Activated CD8-positive, alpha-beta T cell treated with anti-CD3 and anti-CD28 coated beads for 36 hours (primary cell): ENCODE results near the gene CDH22. TPM values are rescaled to one million over a fixed set of nuclear protein-coding genes. Genes with fewer than 3 reads are reported as not detected.

Source experiments
- ATAC-seq: fragments of 200-7000 bp; cut with Tn5 transposase; one replicate; pipeline ENCODE4 v1.10.0; 2021; ENCODE audit warnings: mild to moderate bottlenecking, moderate library complexity
- CTCF ChIA-PET: fragments of 350-600 bp; sonication (Branson Sonifier 250); formaldehyde crosslinking; loops from one replicate; lab custom pipeline; 2021; ENCODE audit warnings: antibody characterized with exemption; lab: Charles Lee
- POLR2A ChIA-PET: fragments of 350-600 bp; sonication (Branson Sonifier 250); formaldehyde crosslinking; loops from one replicate; lab custom pipeline; 2021; ENCODE audit warnings: antibody characterized with exemption; lab: Charles Lee
- DNase-seq: peaks from one replicate; pipeline ENCODE4 v3.0.0-alpha.2; 2020
- H3K27ac Mint-ChIP-seq: one replicate; pipeline ENCODE4 v1.8.0; 2021; ENCODE audit warnings: mild to moderate bottlenecking, mixed read lengths
- H3K27me3 Mint-ChIP-seq: one replicate; pipeline ENCODE4 v1.8.0; 2021; ENCODE audit warnings: mixed read lengths
- H3K36me3 Mint-ChIP-seq: one replicate; pipeline ENCODE4 v1.8.0; 2021; ENCODE audit warnings: low read depth, mixed read lengths
- H3K4me1 Mint-ChIP-seq: one replicate; pipeline ENCODE4 v1.8.0; 2021; ENCODE audit warnings: low read depth, mixed read lengths
- H3K4me3 Mint-ChIP-seq: one replicate; pipeline ENCODE4 v1.8.0; 2021; ENCODE audit warnings: mild to moderate bottlenecking, moderate library complexity, mixed read lengths
- H3K9me3 Mint-ChIP-seq: one replicate; pipeline ENCODE4 v1.8.0; 2021; ENCODE audit warnings: mixed read lengths
- intact Hi-C: fragments of 100-400 bp; cut with micrococcal nuclease; formaldehyde crosslinking; loops from one replicate; pipeline ENCODE4 v1.10.0; 2022
- total RNA-seq, 2 experiments: library from RNA; stranded (reverse); gene quantifications; one replicate each; pipeline ENCODE4 v1.2.3, GENCODE V29; 2021
- TF ChIP-seq, protein P1 (sequence below): fragments of 200-600 bp; IDR thresholded peaks from one replicate; pipeline ENCODE4 v1.8.0; 2022; ENCODE audit warnings: antibody characterized with exemption, mild to moderate bottlenecking

Gene CDH22
- total RNA-seq, 2 experiments from 2014 or later, result not detected

DNA sequence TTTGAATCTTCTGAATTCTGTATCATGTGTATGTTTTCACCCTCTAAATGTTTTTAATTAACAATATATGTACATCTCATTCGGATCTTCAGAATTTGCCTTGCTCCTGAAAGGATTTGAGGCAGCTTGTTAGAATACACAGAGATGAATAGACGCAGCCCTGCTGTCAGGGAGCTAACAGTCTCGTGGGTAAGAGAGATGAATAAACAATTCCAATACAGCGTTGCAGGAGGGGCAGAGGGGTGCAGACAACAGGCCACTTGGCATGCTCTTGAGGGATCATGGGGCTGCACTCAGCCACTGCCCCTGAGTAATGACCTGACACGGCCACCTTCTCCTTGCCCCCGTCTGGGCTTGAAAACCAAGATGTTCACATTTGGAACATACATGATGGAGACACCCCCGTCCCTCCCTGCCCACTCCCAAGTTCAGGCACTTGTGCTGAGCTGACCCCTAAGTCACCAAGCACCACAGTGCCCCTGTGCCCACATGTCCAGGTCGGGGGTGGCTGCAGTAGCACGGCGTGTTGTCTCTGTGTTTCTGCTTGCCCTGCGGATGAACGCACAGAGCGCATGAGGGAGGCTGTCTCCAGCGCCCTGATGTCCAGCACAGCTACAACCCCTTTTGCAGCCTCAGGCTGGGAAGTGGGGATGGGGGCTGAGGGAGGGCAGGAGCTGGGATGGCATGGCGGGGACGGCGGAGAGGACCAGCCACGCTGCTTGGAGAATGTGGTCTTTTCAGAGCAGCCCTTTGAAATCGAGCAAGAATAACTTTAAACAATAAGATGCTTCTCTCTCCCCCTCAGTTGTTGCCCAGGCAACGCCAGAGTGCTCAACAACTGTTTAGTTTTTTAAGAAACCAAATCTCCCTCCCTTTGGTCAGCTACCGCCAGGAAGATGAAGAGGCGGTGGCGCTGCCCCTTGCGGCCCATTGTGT is 33.0 kb upstream of the CDH22 start:
- TF ChIP-seq, protein P1, sequence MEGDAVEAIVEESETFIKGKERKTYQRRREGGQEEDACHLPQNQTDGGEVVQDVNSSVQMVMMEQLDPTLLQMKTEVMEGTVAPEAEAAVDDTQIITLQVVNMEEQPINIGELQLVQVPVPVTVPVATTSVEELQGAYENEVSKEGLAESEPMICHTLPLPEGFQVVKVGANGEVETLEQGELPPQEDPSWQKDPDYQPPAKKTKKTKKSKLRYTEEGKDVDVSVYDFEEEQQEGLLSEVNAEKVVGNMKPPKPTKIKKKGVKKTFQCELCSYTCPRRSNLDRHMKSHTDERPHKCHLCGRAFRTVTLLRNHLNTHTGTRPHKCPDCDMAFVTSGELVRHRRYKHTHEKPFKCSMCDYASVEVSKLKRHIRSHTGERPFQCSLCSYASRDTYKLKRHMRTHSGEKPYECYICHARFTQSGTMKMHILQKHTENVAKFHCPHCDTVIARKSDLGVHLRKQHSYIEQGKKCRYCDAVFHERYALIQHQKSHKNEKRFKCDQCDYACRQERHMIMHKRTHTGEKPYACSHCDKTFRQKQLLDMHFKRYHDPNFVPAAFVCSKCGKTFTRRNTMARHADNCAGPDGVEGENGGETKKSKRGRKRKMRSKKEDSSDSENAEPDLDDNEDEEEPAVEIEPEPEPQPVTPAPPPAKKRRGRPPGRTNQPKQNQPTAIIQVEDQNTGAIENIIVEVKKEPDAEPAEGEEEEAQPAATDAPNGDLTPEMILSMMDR, result no peak
- DNase-seq (no peak), ATAC-seq (no peak)
- peaks cover 16% of the 10 kb centered on the region for H3K4me1 Mint-ChIP-seq
- H3K27ac Mint-ChIP-seq, result no peak overlapping the region
- intact Hi-C loops, result no loop called here
- POLR2A ChIA-PET, result interaction anchor here (1.3 kb wide), 1 partner anchor 22 kb away, joined by 3 read pairs; no protein-coding TSS in a partner anchor
- CTCF ChIA-PET, result interaction anchor here (1.2 kb wide), 1 partner anchor 84 kb away, joined by 3 read pairs; no protein-coding TSS in a partner anchor
- no peak overlapping the region for H3K4me3 Mint-ChIP-seq
- no peaks in the 10 kb centered on the region for H3K9me3 Mint-ChIP-seq
- peaks cover 4% of the 10 kb centered on the region for H3K27me3 Mint-ChIP-seq
- H3K36me3 Mint-ChIP-seq, result peaks cover 4% of the 10 kb centered on the region

DNA sequence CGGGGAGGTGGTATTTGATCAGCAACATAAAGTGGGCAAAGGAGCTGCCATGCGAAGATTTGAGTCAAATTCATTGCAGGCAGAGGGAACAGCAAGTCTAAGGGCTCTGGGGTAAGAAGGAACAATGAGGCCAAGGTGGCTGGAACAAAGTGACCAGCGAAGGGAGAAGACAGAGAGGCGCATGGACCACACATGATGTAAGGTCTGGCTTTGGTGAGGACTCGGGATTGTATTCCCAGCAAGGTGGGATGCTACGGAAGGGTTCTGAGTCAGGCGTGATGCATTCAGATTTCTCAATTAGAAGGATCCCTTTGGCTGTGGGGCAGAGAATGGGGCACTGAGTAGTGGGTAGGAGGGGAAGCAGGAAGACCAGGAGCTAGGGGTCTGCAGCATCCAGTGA is 30.7 kb upstream of the CDH22 start:
- TF ChIP-seq, protein P1, result no peak
- peaks cover 14% of the 10 kb centered on the region for H3K4me1 Mint-ChIP-seq

DNA sequence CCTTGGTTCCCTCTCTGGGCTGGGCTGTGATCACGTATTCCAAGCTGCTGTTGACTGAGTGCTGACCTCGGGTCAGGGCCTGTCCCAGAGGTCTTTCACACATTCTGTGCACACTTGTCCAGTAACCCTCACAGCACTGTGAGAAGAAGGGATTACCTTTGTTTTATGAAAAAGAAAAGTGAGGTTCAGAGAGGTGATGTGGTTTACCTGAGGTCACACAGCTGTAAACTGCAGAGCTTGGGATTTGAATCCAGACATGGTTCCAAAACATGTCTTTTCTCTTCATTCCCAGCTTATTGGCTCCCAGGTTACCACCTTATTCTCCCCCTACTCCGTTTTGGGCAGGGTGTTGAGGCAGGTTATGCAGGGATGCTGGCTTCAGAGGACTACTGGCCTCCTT is 28.4 kb upstream of the CDH22 start:
- intact Hi-C loops, result no loop called here
- no peaks in the 10 kb centered on the region for H3K9me3 Mint-ChIP-seq
- H3K4me1 Mint-ChIP-seq, result no peaks in the 10 kb centered on the region
- H3K27ac Mint-ChIP-seq, result no peak overlapping the region
- DNase-seq (no peak), ATAC-seq (no peak)
- H3K4me3 Mint-ChIP-seq, result no peak overlapping the region
- peaks cover 17% of the 10 kb centered on the region for H3K27me3 Mint-ChIP-seq
- TF ChIP-seq, protein P1, result no peak
- H3K36me3 Mint-ChIP-seq, result no peaks in the 10 kb centered on the region
- ChIA-PET CTCF (interaction anchor here (1.4 kb wide), 1 partner anchor 12 kb away, joined by 3 read pairs; no protein-coding TSS in a partner anchor), POLR2A (no interaction called here)

More for the DNA sequence above, 30.7 kb upstream of the CDH22 start:
- ATAC-seq, result no peak
- H3K27ac Mint-ChIP-seq, result no peak overlapping the region
- H3K36me3 Mint-ChIP-seq, result no peaks in the 10 kb centered on the region
- ChIA-PET POLR2A (no interaction called here), CTCF (interaction anchor here (1.1 kb wide), 1 partner anchor 34 kb away, joined by 3 read pairs; no protein-coding TSS in a partner anchor)
- no peaks in the 10 kb centered on the region for H3K9me3 Mint-ChIP-seq
- H3K27me3 Mint-ChIP-seq, result peaks cover 11% of the 10 kb centered on the region
- no peak overlapping the region for H3K4me3 Mint-ChIP-seq
- DNase-seq, result no peak
- intact Hi-C loops, result no loop called here

DNA sequence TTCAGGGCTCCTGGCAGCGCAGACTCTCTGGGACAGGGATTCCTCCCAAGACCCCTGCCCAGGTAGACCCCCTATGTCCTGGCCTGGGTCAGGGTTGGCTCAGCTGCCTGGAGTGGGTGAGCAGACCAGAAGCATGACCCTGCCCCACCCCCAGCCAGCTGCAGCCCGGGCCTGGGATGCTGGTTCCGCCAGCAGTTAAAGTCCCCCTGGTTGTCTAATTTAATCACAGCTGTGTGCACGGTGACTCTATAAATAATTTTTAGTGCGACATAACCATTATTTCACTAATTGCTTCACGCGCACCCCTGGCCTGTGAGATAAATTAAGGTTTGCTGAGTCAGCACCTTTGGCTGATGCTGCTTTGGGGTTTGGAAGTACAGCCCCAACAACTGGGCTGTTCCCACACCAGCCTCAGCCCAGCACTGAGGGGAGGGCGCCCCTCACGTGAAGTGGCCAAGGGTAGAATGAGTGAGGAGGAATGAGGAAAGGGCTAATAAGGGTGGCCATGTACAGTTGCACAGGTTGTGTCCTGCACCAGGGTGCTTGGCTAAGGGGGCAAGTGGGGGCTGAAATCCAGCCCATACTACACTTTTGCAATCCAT is 26.1 kb upstream of the CDH22 start:
- CTCF ChIA-PET, result interaction anchor here (1.7 kb wide), 1 partner anchor 14 kb away, joined by 9 read pairs; no protein-coding TSS in a partner anchor
- TF ChIP-seq, protein P1, result no peak
- no peaks in the 10 kb centered on the region for H3K9me3 Mint-ChIP-seq
- no peaks in the 10 kb centered on the region for H3K4me1 Mint-ChIP-seq
- POLR2A ChIA-PET, result no interaction called here
- DNase-seq (no peak), ATAC-seq (no peak)
- H3K27me3 Mint-ChIP-seq, result peaks cover 21% of the 10 kb centered on the region
- no peak overlapping the region for H3K27ac Mint-ChIP-seq
- intact Hi-C loops, result no loop called here
- no peaks in the 10 kb centered on the region for H3K36me3 Mint-ChIP-seq
- no peak overlapping the region for H3K4me3 Mint-ChIP-seq
